ENCODE results near the gene EYS.
"Not testable (repeated sequence)": the region's sequence is repeated elsewhere in the genome, so short reads cannot be mapped to it uniquely, and the experiment has no call there.

Gene EYS

GRCh38 chr6:63816401-63816981, 1890.5 kb downstream of the EYS start:
- DNase-seq (ENCODE audit: low spot score), result no peak

GRCh38 chr6:63814459-63814858, 1892.6 kb downstream of the EYS start:
- DNase-seq (ENCODE audit: low spot score), result no peak

- no peak for DNase-seq (ENCODE audit: low spot score)
Observed at GRCh38 chr6:63813566-63814120, 1893.4 kb downstream of the EYS start.

- DNase-seq (ENCODE audit: low spot score), result no peak
Observed at GRCh38 chr6:63808576-63808975, 1898.5 kb downstream of the EYS start.

- DNase-seq (ENCODE audit: low spot score), result no peak
Observed at GRCh38 chr6:63807056-63807455, 1900.0 kb downstream of the EYS start.

GRCh38 chr6:63806573-63806913, 1900.5 kb downstream of the EYS start:
- no peak for DNase-seq (ENCODE audit: low spot score)

- no peak for DNase-seq (ENCODE audit: low spot score)
Observed at GRCh38 chr6:63805808-63806572, 1901.0 kb downstream of the EYS start.

GRCh38 chr6:63805345-63805744, 1901.7 kb downstream of the EYS start:
- DNase-seq (ENCODE audit: low spot score), result no peak

GRCh38 chr6:63804381-63804956, 1902.6 kb downstream of the EYS start:
- no peak for DNase-seq (ENCODE audit: low spot score)

GRCh38 chr6:63803371-63803770, 1903.7 kb downstream of the EYS start:
- DNase-seq (ENCODE audit: low spot score), result no peak

- DNase-seq (ENCODE audit: low spot score), result no peak
Observed at GRCh38 chr6:63802606-63803206, 1904.3 kb downstream of the EYS start.

- not testable (repeated sequence) for DNase-seq (ENCODE audit: low spot score)
Observed at GRCh38 chr6:63800386-63800785, 1906.6 kb downstream of the EYS start.

- DNase-seq (ENCODE audit: low spot score), result no peak
Observed at GRCh38 chr6:63799813-63800212, 1907.2 kb downstream of the EYS start.

- DNase-seq (ENCODE audit: low spot score), result no peak
Observed at GRCh38 chr6:63799313-63799712, 1907.7 kb downstream of the EYS start.

GRCh38 chr6:63798378-63798777, 1908.6 kb downstream of the EYS start:
- DNase-seq (ENCODE audit: low spot score), result no peak

- no peak for DNase-seq (ENCODE audit: low spot score)
Observed at GRCh38 chr6:63797721-63798120, 1909.3 kb downstream of the EYS start.

- no peak for DNase-seq (ENCODE audit: low spot score)
Observed at GRCh38 chr6:63795826-63796225, 1911.2 kb downstream of the EYS start.

GRCh38 chr6:63795006-63795405, 1912.0 kb downstream of the EYS start:
- DNase-seq (ENCODE audit: low spot score), result no peak

- no peak for DNase-seq (ENCODE audit: low spot score)
Observed at GRCh38 chr6:63793465-63794137, 1913.4 kb downstream of the EYS start.

- no peak for DNase-seq (ENCODE audit: low spot score)
Observed at GRCh38 chr6:63792736-63793464, 1914.1 kb downstream of the EYS start.

GRCh38 chr6:63790334-63790733, 1916.7 kb downstream of the EYS start:
- no peak for DNase-seq (ENCODE audit: low spot score)

- no peak for DNase-seq (ENCODE audit: low spot score)
Observed at GRCh38 chr6:63789699-63790098, 1917.3 kb downstream of the EYS start.
